Measurements from ENCODE around the gene PAX6. TPM values are rescaled to one million over a fixed set of nuclear protein-coding genes. Genes with fewer than 3 reads are reported as not detected.

PAX6 gene
- total RNA-seq, 2 experiments from 2014 or later: not detected

GRCh38 chr11:31841435-31841834 is 30.3 kb upstream of the PAX6 start:
- H3K36me3 ChIP-seq (ENCODE audit: insufficient read depth, low read length): no peaks in the 10 kb centered on the region
- no peak for TF ChIP-seq EZH2phosphoT487 (IDR thresholded peaks at IDR 0.05; ENCODE audit: borderline replicate concordance, low read depth, low read length)
- TF ChIP-seq, protein P1, sequence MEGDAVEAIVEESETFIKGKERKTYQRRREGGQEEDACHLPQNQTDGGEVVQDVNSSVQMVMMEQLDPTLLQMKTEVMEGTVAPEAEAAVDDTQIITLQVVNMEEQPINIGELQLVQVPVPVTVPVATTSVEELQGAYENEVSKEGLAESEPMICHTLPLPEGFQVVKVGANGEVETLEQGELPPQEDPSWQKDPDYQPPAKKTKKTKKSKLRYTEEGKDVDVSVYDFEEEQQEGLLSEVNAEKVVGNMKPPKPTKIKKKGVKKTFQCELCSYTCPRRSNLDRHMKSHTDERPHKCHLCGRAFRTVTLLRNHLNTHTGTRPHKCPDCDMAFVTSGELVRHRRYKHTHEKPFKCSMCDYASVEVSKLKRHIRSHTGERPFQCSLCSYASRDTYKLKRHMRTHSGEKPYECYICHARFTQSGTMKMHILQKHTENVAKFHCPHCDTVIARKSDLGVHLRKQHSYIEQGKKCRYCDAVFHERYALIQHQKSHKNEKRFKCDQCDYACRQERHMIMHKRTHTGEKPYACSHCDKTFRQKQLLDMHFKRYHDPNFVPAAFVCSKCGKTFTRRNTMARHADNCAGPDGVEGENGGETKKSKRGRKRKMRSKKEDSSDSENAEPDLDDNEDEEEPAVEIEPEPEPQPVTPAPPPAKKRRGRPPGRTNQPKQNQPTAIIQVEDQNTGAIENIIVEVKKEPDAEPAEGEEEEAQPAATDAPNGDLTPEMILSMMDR (conservative IDR thresholded peaks at IDR 0.05; ENCODE audit: low read length): no peak
- POLR2A ChIA-PET: interaction anchor here (0.5 to 0.7 kb wide), 3 partner anchors 215 to 1264 kb away, joined by 3 to 7 read pairs (median 3); no protein-coding TSS in a partner anchor

GRCh38 chr11:31834237-31834636 is 23.1 kb upstream of the PAX6 start:
- Histone ChIP-seq H4K20me1 (ENCODE audit: insufficient read depth, low read length) (no peaks in the 10 kb centered on the region), H3K4me1 (ENCODE audit: insufficient read depth, low read length, poor library complexity, severe bottlenecking) (no peaks in the 10 kb centered on the region), H3K79me2 (ENCODE audit: insufficient read depth, low read depth, low read length) (no peaks in the 10 kb centered on the region), H3K9me3 (ENCODE audit: low read length) (no peaks in the 10 kb centered on the region), H3K4me3 (ENCODE audit: low read depth, low read length, poor library complexity, severe bottlenecking) (no peak overlapping the region), H3K4me2 (ENCODE audit: low read length) (no peak overlapping the region), H2AFZ (ENCODE audit: low read length) (no peak overlapping the region), H3K36me3 (ENCODE audit: insufficient read depth, low read length) (no peaks in the 10 kb centered on the region), H3K27ac (ENCODE audit: low read depth, low read length, poor library complexity, severe bottlenecking) (no peak overlapping the region), H3K9me2 (ENCODE audit: insufficient read depth, low read length) (no peaks in the 10 kb centered on the region)
- DNase-seq (ENCODE audit: low spot score): no peak
- CTCF ChIA-PET (ENCODE audit: unreplicated experiment): no interaction called here
- POLR2A ChIA-PET: interaction anchor here (0.6 kb wide), 1 partner anchor 862 kb away, joined by 3 read pairs; no protein-coding TSS in a partner anchor
- TF ChIP-seq EZH2phosphoT487 (IDR thresholded peaks at IDR 0.05; ENCODE audit: borderline replicate concordance, low read depth, low read length): no peak
- TF ChIP-seq, protein P1 (conservative IDR thresholded peaks at IDR 0.05; ENCODE audit: low read length): no peak
- BruUV-seq (replicated peaks): no TSS peak
- intact Hi-C loops (cut with micrococcal nuclease; ENCODE audit: unreplicated experiment): no loop called here

More at GRCh38 chr11:31841435-31841834, 30.3 kb upstream of the PAX6 start:
- Histone ChIP-seq H3K9me2 (ENCODE audit: insufficient read depth, low read length) (no peaks in the 10 kb centered on the region), H2AFZ (ENCODE audit: low read length) (no peak overlapping the region), H3K4me2 (ENCODE audit: low read length) (no peak overlapping the region), H3K4me3 (ENCODE audit: low read depth, low read length, poor library complexity, severe bottlenecking) (no peak overlapping the region), H4K20me1 (ENCODE audit: insufficient read depth, low read length) (no peaks in the 10 kb centered on the region), H3K27ac (ENCODE audit: low read depth, low read length, poor library complexity, severe bottlenecking) (no peak overlapping the region), H3K4me1 (ENCODE audit: insufficient read depth, low read length, poor library complexity, severe bottlenecking) (no peaks in the 10 kb centered on the region), H3K9me3 (ENCODE audit: low read length) (no peaks in the 10 kb centered on the region), H3K79me2 (ENCODE audit: insufficient read depth, low read depth, low read length) (no peaks in the 10 kb centered on the region)
- BruUV-seq (replicated peaks): no TSS peak
- CTCF ChIA-PET (ENCODE audit: unreplicated experiment): no interaction called here
- intact Hi-C loops (cut with micrococcal nuclease; ENCODE audit: unreplicated experiment): no loop called here
- no peak for DNase-seq (ENCODE audit: low spot score)

GRCh38 chr11:31830406-31830805 is 19.3 kb upstream of the PAX6 start:
- H3K79me2 ChIP-seq (ENCODE audit: insufficient read depth, low read depth, low read length): no peaks in the 10 kb centered on the region
- BruUV-seq (replicated peaks): no TSS peak
- H3K4me1 ChIP-seq (ENCODE audit: insufficient read depth, low read length, poor library complexity, severe bottlenecking): no peaks in the 10 kb centered on the region
- H3K9me3 ChIP-seq (ENCODE audit: low read length): no peaks in the 10 kb centered on the region
- H3K9me2 ChIP-seq (ENCODE audit: insufficient read depth, low read length): no peaks in the 10 kb centered on the region
- no peaks in the 10 kb centered on the region for H4K20me1 ChIP-seq (ENCODE audit: insufficient read depth, low read length)
- intact Hi-C loops (cut with micrococcal nuclease; ENCODE audit: unreplicated experiment): no loop called here
- no peaks in the 10 kb centered on the region for H3K36me3 ChIP-seq (ENCODE audit: insufficient read depth, low read length)
- CTCF ChIA-PET (ENCODE audit: unreplicated experiment): no interaction called here
- no peak for TF ChIP-seq EZH2phosphoT487 (IDR thresholded peaks at IDR 0.05; ENCODE audit: borderline replicate concordance, low read depth, low read length)
- TF ChIP-seq, protein P1 (conservative IDR thresholded peaks at IDR 0.05; ENCODE audit: low read length): no peak
- DNase-seq (ENCODE audit: low spot score): no peak
- H3K4me3 ChIP-seq (ENCODE audit: low read depth, low read length, poor library complexity, severe bottlenecking): no peak overlapping the region
- no peak overlapping the region for H2AFZ ChIP-seq (ENCODE audit: low read length)
- POLR2A ChIA-PET: no interaction called here
- no peak overlapping the region for H3K4me2 ChIP-seq (ENCODE audit: low read length)
- H3K27ac ChIP-seq (ENCODE audit: low read depth, low read length, poor library complexity, severe bottlenecking): no peak overlapping the region

Data from OCI-LY7 (cell line).